ENCODE results near the gene SASS6.

GRCh38 chr1:100075773-100076172 is 57.0 kb downstream of the SASS6 start:
- TF ChIP-seq POLR2AphosphoS5 (IDR thresholded peaks at IDR 0.05; ENCODE audit: low read depth, low read length), result no peak
- TF ChIP-seq REST (IDR thresholded peaks at IDR 0.05; ENCODE audit: insufficient read depth in 1 of 2, low read depth in 2 of 2, low read length in 2 of 2), result no peak
